ENCODE data around the gene ATF7IP2.
"Not testable (repeated sequence)": the region's sequence is repeated elsewhere in the genome, so short reads cannot be mapped to it uniquely, and the experiment has no call there.

GRCh38 chr16:10418204-10418603 lies 32.3 kb downstream of the ATF7IP2 start:
- not testable (repeated sequence) for TF ChIP-seq POLR2A (IDR thresholded peaks at IDR 0.05; ENCODE audit: low read depth, low read length); CTCF (IDR thresholded peaks at IDR 0.05; ENCODE audit: extremely low read depth in 1 of 2, insufficient read depth in 1 of 2, low read depth in 1 of 2, low read length in 2 of 2); POLR2AphosphoS5 (IDR thresholded peaks at IDR 0.05; ENCODE audit: insufficient read depth, low read depth, low read length); FOS (IDR thresholded peaks at IDR 0.05; ENCODE audit: borderline replicate concordance, insufficient read depth, low read length); EZH2 (IDR thresholded peaks at IDR 0.05; ENCODE audit: borderline replicate concordance, low read depth, low read length, severe bottlenecking); JUN (IDR thresholded peaks at IDR 0.05; ENCODE audit: borderline replicate concordance, insufficient read depth, insufficient read length, low read depth); GATA2 (IDR thresholded peaks at IDR 0.05; ENCODE audit: insufficient read depth, insufficient read length, low read depth, low read length)
